ENCODE measurements around the gene PRKN.

PRKN gene

DNA sequence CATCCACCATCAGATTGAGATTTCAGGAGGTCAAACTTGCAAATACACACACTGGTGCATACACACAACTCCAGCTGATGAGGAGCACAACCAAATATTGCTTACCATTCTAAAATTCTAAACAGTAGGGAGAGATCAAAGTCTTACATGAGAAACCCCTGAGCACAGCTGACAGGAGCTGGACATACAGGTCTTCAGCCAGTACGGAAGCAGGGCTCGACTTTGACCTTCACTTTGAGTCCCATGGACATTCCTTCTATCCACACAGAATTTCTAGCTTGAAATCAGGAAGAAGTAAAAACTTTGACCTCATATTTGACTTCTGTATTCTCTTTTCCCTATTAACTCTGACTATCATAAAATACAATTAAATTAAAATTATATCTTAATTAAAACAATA lies 90.2 kb downstream of the PRKN start:
- TF ChIP-seq, protein P1, sequence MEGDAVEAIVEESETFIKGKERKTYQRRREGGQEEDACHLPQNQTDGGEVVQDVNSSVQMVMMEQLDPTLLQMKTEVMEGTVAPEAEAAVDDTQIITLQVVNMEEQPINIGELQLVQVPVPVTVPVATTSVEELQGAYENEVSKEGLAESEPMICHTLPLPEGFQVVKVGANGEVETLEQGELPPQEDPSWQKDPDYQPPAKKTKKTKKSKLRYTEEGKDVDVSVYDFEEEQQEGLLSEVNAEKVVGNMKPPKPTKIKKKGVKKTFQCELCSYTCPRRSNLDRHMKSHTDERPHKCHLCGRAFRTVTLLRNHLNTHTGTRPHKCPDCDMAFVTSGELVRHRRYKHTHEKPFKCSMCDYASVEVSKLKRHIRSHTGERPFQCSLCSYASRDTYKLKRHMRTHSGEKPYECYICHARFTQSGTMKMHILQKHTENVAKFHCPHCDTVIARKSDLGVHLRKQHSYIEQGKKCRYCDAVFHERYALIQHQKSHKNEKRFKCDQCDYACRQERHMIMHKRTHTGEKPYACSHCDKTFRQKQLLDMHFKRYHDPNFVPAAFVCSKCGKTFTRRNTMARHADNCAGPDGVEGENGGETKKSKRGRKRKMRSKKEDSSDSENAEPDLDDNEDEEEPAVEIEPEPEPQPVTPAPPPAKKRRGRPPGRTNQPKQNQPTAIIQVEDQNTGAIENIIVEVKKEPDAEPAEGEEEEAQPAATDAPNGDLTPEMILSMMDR (IDR thresholded peaks at IDR 0.05; ENCODE audit: low read depth, low read length) = no peak
- no peak for DNase-seq

DNA sequence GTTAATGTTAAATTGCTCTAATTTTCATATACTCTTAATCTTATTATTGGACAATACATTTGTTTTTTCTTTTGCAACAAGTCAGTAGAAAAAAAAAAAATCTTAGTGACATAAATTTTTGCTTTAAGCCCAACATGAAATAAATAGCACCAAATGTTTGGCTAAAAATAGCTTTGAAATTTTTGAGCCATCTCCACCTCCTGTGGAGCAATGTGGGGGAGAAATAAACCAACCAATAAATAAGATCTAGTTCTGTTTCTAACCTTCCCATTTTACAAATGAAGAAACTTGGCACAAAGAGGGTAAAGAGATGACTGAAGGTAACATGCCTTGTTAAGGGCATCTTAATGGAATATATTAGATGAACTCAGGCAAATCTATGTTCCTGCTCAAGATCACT lies 91.4 kb downstream of the PRKN start:
- TF ChIP-seq, protein P1 (IDR thresholded peaks at IDR 0.05; ENCODE audit: low read depth, low read length) = no peak
- H3K4me3 ChIP-seq (ENCODE audit: low read depth, low read length) = no peak overlapping the region
- peaks cover 3% of the 10 kb centered on the region for H3K9me3 ChIP-seq (ENCODE audit: severe bottlenecking)
- H3K27ac ChIP-seq = no peak overlapping the region
- DNase-seq = no peak
- H3K36me3 ChIP-seq = no peaks in the 10 kb centered on the region
- H3K27me3 ChIP-seq (ENCODE audit: insufficient read depth, low read depth, severe bottlenecking) = no peaks in the 10 kb centered on the region

More for the DNA sequence above, 90.2 kb downstream of the PRKN start:
- Histone ChIP-seq H3K27me3 (ENCODE audit: insufficient read depth, low read depth, severe bottlenecking) (no peaks in the 10 kb centered on the region), H3K36me3 (no peaks in the 10 kb centered on the region), H3K27ac (no peak overlapping the region), H3K9me3 (ENCODE audit: severe bottlenecking) (no peaks in the 10 kb centered on the region), H3K4me3 (ENCODE audit: low read depth, low read length) (no peak overlapping the region)

DNA sequence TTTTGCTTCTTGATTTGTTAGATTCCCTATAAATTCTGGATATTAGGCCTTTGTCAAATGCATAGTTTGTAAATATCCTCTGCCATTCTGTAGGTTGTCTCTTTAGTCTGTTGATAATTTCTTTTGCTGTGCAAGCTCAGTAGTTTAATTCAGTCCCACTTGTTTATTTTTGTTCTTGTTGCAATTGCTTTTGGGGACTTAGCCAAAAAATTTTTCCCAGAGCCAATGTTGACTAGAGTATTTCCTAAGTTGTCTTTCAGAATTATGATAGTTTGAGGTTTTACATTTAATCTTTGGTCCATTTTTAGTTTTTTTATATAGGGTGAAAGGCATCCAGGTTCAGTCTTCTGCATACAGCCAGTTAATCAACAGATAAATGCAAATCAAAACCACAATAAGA lies 96.0 kb downstream of the PRKN start:
- H3K9me3 ChIP-seq (ENCODE audit: severe bottlenecking) = peaks cover 6% of the 10 kb centered on the region
- no peaks in the 10 kb centered on the region for H3K27me3 ChIP-seq (ENCODE audit: insufficient read depth, low read depth, severe bottlenecking)
- H3K36me3 ChIP-seq = no peaks in the 10 kb centered on the region
- H3K4me3 ChIP-seq (ENCODE audit: low read depth, low read length) = no peak overlapping the region
- TF ChIP-seq, protein P1 (IDR thresholded peaks at IDR 0.05; ENCODE audit: low read depth, low read length) = no peak
- H3K27ac ChIP-seq = no peak overlapping the region
- no peak for DNase-seq

DNA sequence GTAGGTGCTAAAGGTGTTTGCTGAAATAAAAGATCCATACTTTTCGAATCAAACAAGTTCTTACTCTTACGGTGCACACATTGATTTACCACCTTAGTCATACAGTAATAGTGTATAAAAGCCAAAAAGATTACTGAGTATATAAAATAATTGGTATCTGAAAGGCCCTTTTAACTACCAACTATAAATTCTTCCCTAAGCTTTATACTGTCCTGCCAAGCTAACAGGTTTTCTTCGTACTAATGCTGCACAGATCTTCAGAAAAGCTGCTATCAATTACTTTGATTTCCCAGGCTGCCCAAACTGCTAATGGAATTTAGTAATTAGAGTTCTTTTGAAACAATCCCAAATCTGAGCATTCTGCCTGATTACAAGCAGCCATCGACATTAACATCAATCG lies 97.5 kb downstream of the PRKN start:
- no peaks in the 10 kb centered on the region for H3K36me3 ChIP-seq
- TF ChIP-seq, protein P1 (IDR thresholded peaks at IDR 0.05; ENCODE audit: low read depth, low read length) = no peak
- H3K9me3 ChIP-seq (ENCODE audit: severe bottlenecking) = peaks cover 6% of the 10 kb centered on the region
- H3K4me3 ChIP-seq (ENCODE audit: low read depth, low read length) = no peak overlapping the region
- no peak for DNase-seq
- no peaks in the 10 kb centered on the region for H3K27me3 ChIP-seq (ENCODE audit: insufficient read depth, low read depth, severe bottlenecking)
- no peak overlapping the region for H3K27ac ChIP-seq

DNA sequence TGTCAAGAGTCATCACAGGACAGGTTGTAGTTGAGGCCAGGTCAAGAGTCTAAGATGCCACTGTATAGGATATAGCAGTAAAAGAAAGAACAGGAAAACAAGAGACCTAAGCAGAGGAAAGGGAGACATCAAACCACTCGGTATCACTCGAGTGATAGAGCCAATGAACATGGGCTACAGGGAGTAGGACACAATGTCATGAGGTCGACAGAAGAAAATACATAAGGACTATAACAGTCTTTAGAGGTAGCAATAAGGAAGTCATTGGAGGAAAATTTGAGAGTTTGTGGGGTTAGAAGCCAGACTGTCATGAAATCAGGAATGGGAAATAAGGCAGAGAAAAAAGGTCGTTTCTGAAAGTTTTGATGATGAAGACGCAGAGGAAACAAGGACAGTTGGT lies 99.7 kb downstream of the PRKN start:
- TF ChIP-seq, protein P1 (IDR thresholded peaks at IDR 0.05; ENCODE audit: low read depth, low read length) = no peak
- Histone ChIP-seq H3K4me3 (ENCODE audit: low read depth, low read length) (no peak overlapping the region), H3K27me3 (ENCODE audit: insufficient read depth, low read depth, severe bottlenecking) (no peaks in the 10 kb centered on the region), H3K9me3 (ENCODE audit: severe bottlenecking) (peaks cover 6% of the 10 kb centered on the region), H3K27ac (no peak overlapping the region), H3K36me3 (no peaks in the 10 kb centered on the region)
- no peak for DNase-seq

DNA sequence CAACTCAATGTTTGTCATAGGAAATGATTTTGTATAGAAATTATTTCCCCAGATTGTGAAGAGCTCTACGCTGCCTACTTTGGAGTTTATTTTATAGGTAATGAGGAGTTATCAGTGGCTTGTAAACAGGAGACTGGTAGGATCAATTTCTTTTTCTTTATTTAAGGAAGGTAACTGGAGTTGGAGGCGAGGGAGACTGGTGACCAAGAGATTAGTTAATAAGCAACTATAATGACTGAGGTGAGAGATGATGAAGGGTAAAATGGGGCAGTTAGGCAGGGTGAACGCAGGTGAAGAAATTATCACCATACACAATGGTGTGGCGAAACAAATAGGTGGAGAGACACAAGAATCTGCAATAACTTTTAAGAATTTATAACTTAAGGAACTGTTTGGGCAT lies 100.2 kb downstream of the PRKN start:
- Histone ChIP-seq H3K27me3 (ENCODE audit: insufficient read depth, low read depth, severe bottlenecking) (no peaks in the 10 kb centered on the region), H3K9me3 (ENCODE audit: severe bottlenecking) (peaks cover 6% of the 10 kb centered on the region), H3K4me3 (ENCODE audit: low read depth, low read length) (no peak overlapping the region), H3K36me3 (no peaks in the 10 kb centered on the region), H3K27ac (no peak overlapping the region)
- TF ChIP-seq, protein P1 (IDR thresholded peaks at IDR 0.05; ENCODE audit: low read depth, low read length) = no peak
- no peak for DNase-seq
